HepG2 (cell line): Measurements from ENCODE around the gene CLCA4. TPM values are rescaled to one million over a fixed set of nuclear protein-coding genes. Genes with fewer than 3 reads are reported as not detected.

ENCODE experiments used
- ATAC-seq: fragments of 200-7000 bp; cut with Tn5 transposase; 3 replicates; pipeline ENCODE4 v1.9.1; 2020; ENCODE audit warnings: mild to moderate bottlenecking, moderate library complexity
- BruUV-seq: library from RNA; stranded (reverse); fragments of 400-500 nt; replicated peaks from 2 replicates; lab custom pipeline; 2021; lab: Mats Ljungman, UMichigan
- CTCF ChIA-PET: fragments of 300-600 bp; formaldehyde crosslinking; extraction: SDS; loops from one replicate; lab custom pipeline; 2021; ENCODE audit warnings: low total read pairs, inconsistent platforms, low intra/inter-chr PET ratio; lab: Yijun Ruan, JAX
- POLR2A ChIA-PET: fragments of 350-600 bp; sonication (Branson Sonifier 250); formaldehyde crosslinking; loops from one replicate; lab custom pipeline; 2020; ENCODE audit warnings: antibody characterized with exemption, inconsistent platforms; lab: Yijun Ruan, JAX
- DNase-seq: peaks from one replicate; pipeline ENCODE4 v3.0.0-alpha.2; 2015; ENCODE audit warnings: low spot score
- FAIRE-seq: peaks from 3 replicates; lab custom pipeline; 2011; peaks lifted over from hg19 to GRCh38; lab: Jason Lieb, UNC
- H2AFZ ChIP-seq: one replicate; pipeline ENCODE4 v1.6.1; 2011; ENCODE audit warnings: low read length, inconsistent platforms
- H3K27ac ChIP-seq: fragments of 300-600 bp; 3 replicates; pipeline ENCODE4 v1.8.0; 2011; ENCODE audit warnings: mixed run types, mild to moderate bottlenecking, mixed read lengths, low read length, inconsistent platforms; ENCODE audit not compliant: insufficient read depth; ENCODE audit errors: extremely low read length
- H3K27me3 ChIP-seq, 2 experiments: fragments of 200-600 bp in 1 of 2; 2 replicates in 1 of 2; 3 replicates in 1 of 2; pipeline versions ENCODE4 v1.6.0 to v1.8.0; 2011; ENCODE audit warnings: low read length in 2 of 2, mild to moderate bottlenecking in 2 of 2, moderate library complexity in 2 of 2, inconsistent platforms in 1 of 2; ENCODE audit not compliant: insufficient read depth in 2 of 2, control insufficient read depth in 1 of 2
- H3K36me3 ChIP-seq, 2 experiments: fragments of 200-600 bp in 1 of 2; replicated peaks in 1 of 2; 2 replicates in 1 of 2; 3 replicates in 1 of 2; pipeline versions ENCODE4 v1.5.1 to v1.8.0; 2011; ENCODE audit warnings: low read length in 2 of 2, inconsistent platforms in 1 of 2; ENCODE audit not compliant: insufficient read depth in 2 of 2, control insufficient read depth in 1 of 2
- H3K4me1 ChIP-seq: 2 replicates; pipeline ENCODE4 v1.5.1; 2012; ENCODE audit warnings: low read length, inconsistent platforms; ENCODE audit not compliant: insufficient read depth
- H3K4me2 ChIP-seq: 2 replicates; pipeline ENCODE4 v1.6.0; 2011; ENCODE audit warnings: low read depth, low read length, inconsistent platforms
- H3K4me3 ChIP-seq, 3 experiments: fragments of 200-600 bp in 1 of 3; sonication (generic), shearing (Covaris generic) in 1 of 3; replicated peaks in 1 of 3; 2 replicates each; pipeline ENCODE4 v1.5.1; 2011 to 2016; ENCODE audit warnings: low read length in 3 of 3, inconsistent platforms in 2 of 3, low read depth in 2 of 3, mild to moderate bottlenecking in 2 of 3, control low read depth in 1 of 3, mixed read lengths in 1 of 3; ENCODE audit not compliant: insufficient read depth in 1 of 3
- H3K79me2 ChIP-seq: one replicate; pipeline ENCODE4 v1.6.1; 2011; ENCODE audit warnings: low read length, inconsistent platforms; ENCODE audit not compliant: insufficient read depth
- H3K9ac ChIP-seq: 2 replicates; pipeline ENCODE4 v1.6.0; 2011; ENCODE audit warnings: mild to moderate bottlenecking, low read depth, low read length, inconsistent platforms; ENCODE audit not compliant: insufficient read depth
- H3K9me3 ChIP-seq: 2 replicates; pipeline ENCODE4 v1.5.1; 2012; ENCODE audit warnings: mild to moderate bottlenecking, low read length
- H4K20me1 ChIP-seq: 2 replicates; pipeline ENCODE4 v1.6.0; 2011; ENCODE audit warnings: inconsistent platforms, mild to moderate bottlenecking, low read length, moderate library complexity; ENCODE audit not compliant: insufficient read depth
- AHR ChIP-seq: IDR thresholded peaks from 2 replicates; pipeline ENCODE4 v1.6.1; 2018; ENCODE audit warnings: missing genetic modification reagents, missing compliant biosample characterization
- ESRRA ChIP-seq: sonication (generic); formaldehyde crosslinking; IDR thresholded peaks from 2 replicates; pipeline ENCODE4 v1.5.1; 2020; ENCODE audit warnings: mild to moderate bottlenecking, low read depth, missing genetic modification reagents
- HMG20A ChIP-seq: IDR thresholded peaks from 2 replicates; pipeline ENCODE4 v1.6.1; 2016; ENCODE audit warnings: borderline replicate concordance
- RBM22 ChIP-seq: fragments of 200-400 bp; formaldehyde crosslinking; optimal IDR thresholded peaks from 2 replicates; pipeline ENCODE3; 2017; ENCODE audit warnings: mild to moderate bottlenecking, low read length, moderate library complexity
- SRSF1 ChIP-seq: fragments of 200-400 bp; formaldehyde crosslinking; optimal IDR thresholded peaks from 2 replicates; pipeline ENCODE3; 2017; ENCODE audit warnings: mild to moderate bottlenecking, low read depth, low read length, moderate library complexity
- ZFAT ChIP-seq: sonication (generic); formaldehyde crosslinking; conservative IDR thresholded peaks from 2 replicates; pipeline ENCODE4 v1.8.1; 2023; ENCODE audit warnings: missing genetic modification reagents, inconsistent platforms
- ZNF235 ChIP-seq: sonication (generic); formaldehyde crosslinking; IDR thresholded peaks from 2 replicates; pipeline ENCODE4 v1.8.1; 2023; ENCODE audit warnings: mild to moderate bottlenecking, missing genetic modification reagents, borderline replicate concordance
- ZNF7 ChIP-seq: IDR thresholded peaks from 2 replicates; pipeline ENCODE4 v1.6.1; 2016; ENCODE audit warnings: missing biosample characterization, missing genetic modification reagents
- WGBS: methylation state at CpG from one replicate; pipeline ENCODE4 v1.1.6; 2017; ENCODE audit warnings: low lambda C conversion rate; 5-methylcytosine and 5-hydroxymethylcytosine counted together
- in situ Hi-C: cut with HindIII; loops from 2 replicates; pipeline ENCODE4 v1.10.0; 2017; ENCODE audit warnings: low pct_unique_long_range_greater_than_20kb; ENCODE audit not compliant: extremely low pct_ligation_motif_present
- intact Hi-C: fragments of 100-400 bp; cut with micrococcal nuclease; formaldehyde crosslinking; loops from one replicate; pipeline ENCODE4 v1.10.0; 2022; ENCODE audit not compliant: unreplicated experiment
- polyA plus RNA-seq, 8 experiments: library from polyadenylated mRNA; depleted of rRNA in 3 of 8; stranded (reverse) in 7 of 8; unstranded in 1 of 8; fragments of >200 nt; fragmentation: Illumina TruSeq in 4 of 8; extraction: Trizol in 4 of 8; gene quantifications; 2 replicates each; pipeline versions ENCODE4 v1.2.1 to v1.2.3, GENCODE V29; 2011 to 2016; ENCODE audit warnings: low read depth in 4 of 8, missing spikeins in 1 of 8, mixed read lengths in 1 of 8; ENCODE audit not compliant: insufficient read depth in 1 of 8
- total RNA-seq, 5 experiments: library from RNA; depleted of rRNA; stranded (reverse); fragments of >200 nt; fragmentation: Illumina TruSeq; extraction: Trizol; gene quantifications; 2 replicates each; pipeline ENCODE4 v1.2.3, GENCODE V29; 2016; ENCODE audit warnings: low read depth in 1 of 5
- TF ChIP-seq, protein P1 (sequence below): sonication (generic); formaldehyde crosslinking; IDR thresholded peaks from 2 replicates; pipeline ENCODE4 v1.9.0; 2021; ENCODE audit warnings: missing genetic modification reagents, borderline replicate concordance
- TF ChIP-seq, protein P2 (sequence below): sonication (generic); formaldehyde crosslinking; IDR thresholded peaks from 2 replicates; pipeline ENCODE4 v1.5.1; 2020; ENCODE audit warnings: missing genetic modification reagents, mild to moderate bottlenecking, borderline replicate concordance

The CLCA4 gene
- total and polyA plus RNA-seq, 2 of the 13 experiments (the other 11 are each of a cell fraction or from before 2014, with no cell fraction given) = not detected

DNA sequence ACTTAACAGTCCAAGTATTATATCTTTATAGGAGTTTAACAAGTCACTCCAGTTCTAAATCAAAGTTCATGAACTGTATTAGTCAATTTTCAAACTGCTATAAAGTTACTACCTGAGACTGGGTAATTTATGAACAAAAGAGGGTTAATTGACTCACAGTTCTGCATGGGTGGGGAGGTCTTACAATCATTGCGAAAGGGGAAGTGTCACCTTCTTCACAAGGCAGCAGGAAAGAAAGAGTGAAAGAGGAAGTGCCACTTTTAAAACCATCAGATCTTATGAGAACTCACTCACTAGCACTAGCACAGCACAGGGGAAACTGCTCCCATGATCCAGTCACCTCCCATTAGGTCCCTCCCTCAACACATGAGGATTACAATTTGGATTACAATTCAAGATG lies 70.0 kb downstream of the CLCA4 start:
- intact Hi-C loops = no loop called here
- no peak for DNase-seq

DNA sequence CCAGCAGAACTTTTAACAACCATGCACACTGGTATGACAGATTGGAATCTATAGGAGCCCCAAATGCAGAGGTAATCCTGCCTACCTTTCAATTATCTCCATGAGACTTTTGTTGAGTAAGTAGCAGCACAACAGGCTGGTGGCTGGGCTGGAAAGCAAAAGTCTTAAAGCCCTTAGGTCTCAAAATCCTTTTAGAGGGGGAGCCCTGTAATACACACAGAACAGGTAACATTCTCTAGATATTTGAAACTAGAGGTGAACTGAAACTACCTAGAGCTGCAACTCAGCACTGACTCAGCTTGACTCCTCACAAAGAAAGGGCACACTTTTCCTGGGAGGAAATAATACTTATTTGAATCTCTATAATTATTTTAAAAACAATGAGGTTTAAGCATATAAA lies 71.5 kb downstream of the CLCA4 start:
- no peak overlapping the region for H2AFZ ChIP-seq
- no peak for ATAC-seq
- FAIRE-seq = no peak
- no peak for DNase-seq
- H3K27ac ChIP-seq = no peak overlapping the region
- in situ Hi-C loops = no loop called here
- intact Hi-C loops = no loop called here
- no peak overlapping the region for H3K4me3 ChIP-seq
- ChIA-PET CTCF (no interaction called here), POLR2A (no interaction called here)
- H3K36me3 ChIP-seq = no peaks in the 10 kb centered on the region
- H4K20me1 ChIP-seq = no peaks in the 10 kb centered on the region
- peaks cover 11% of the 10 kb centered on the region; the same call in 1 of the 2 replicates for H3K9me3 ChIP-seq
- TF ChIP-seq, protein P1, sequence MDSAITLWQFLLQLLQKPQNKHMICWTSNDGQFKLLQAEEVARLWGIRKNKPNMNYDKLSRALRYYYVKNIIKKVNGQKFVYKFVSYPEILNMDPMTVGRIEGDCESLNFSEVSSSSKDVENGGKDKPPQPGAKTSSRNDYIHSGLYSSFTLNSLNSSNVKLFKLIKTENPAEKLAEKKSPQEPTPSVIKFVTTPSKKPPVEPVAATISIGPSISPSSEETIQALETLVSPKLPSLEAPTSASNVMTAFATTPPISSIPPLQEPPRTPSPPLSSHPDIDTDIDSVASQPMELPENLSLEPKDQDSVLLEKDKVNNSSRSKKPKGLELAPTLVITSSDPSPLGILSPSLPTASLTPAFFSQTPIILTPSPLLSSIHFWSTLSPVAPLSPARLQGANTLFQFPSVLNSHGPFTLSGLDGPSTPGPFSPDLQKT = no peak
- TF ChIP-seq ZNF235 (no peak), ESRRA (CRISPR knock-in tag) (no peak), RBM22 (no peak), AHR (CRISPR knock-in tag) (no peak)
- TF ChIP-seq, protein P2, sequence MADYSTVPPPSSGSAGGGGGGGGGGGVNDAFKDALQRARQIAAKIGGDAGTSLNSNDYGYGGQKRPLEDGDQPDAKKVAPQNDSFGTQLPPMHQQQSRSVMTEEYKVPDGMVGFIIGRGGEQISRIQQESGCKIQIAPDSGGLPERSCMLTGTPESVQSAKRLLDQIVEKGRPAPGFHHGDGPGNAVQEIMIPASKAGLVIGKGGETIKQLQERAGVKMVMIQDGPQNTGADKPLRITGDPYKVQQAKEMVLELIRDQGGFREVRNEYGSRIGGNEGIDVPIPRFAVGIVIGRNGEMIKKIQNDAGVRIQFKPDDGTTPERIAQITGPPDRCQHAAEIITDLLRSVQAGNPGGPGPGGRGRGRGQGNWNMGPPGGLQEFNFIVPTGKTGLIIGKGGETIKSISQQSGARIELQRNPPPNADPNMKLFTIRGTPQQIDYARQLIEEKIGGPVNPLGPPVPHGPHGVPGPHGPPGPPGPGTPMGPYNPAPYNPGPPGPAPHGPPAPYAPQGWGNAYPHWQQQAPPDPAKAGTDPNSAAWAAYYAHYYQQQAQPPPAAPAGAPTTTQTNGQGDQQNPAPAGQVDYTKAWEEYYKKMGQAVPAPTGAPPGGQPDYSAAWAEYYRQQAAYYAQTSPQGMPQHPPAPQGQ (CRISPR knock-in tag) = no peak
- no peak overlapping the region for H3K4me2 ChIP-seq
- H3K9ac ChIP-seq = no peak overlapping the region
- no peaks in the 10 kb centered on the region for H3K4me1 ChIP-seq
- no peaks in the 10 kb centered on the region for H3K27me3 ChIP-seq
- no peaks in the 10 kb centered on the region for H3K79me2 ChIP-seq
- no TSS peak for BruUV-seq

More for the DNA sequence above, 70.0 kb downstream of the CLCA4 start:
- H2AFZ ChIP-seq = no peak overlapping the region
- no peak overlapping the region for H3K4me2 ChIP-seq
- BruUV-seq = no TSS peak
- H3K9ac ChIP-seq = no peak overlapping the region
- no peaks in the 10 kb centered on the region for H3K36me3 ChIP-seq
- in situ Hi-C loops = no loop called here
- no peaks in the 10 kb centered on the region for H3K79me2 ChIP-seq
- H3K9me3 ChIP-seq = peaks cover 11% of the 10 kb centered on the region; the same call in 1 of the 2 replicates
- TF ChIP-seq SRSF1 (no peak), ZFAT (CRISPR knock-in tag) (no peak), ZNF7 (CRISPR knock-in tag) (no peak), HMG20A (CRISPR knock-in tag) (no peak)
- H3K27me3 ChIP-seq = no peaks in the 10 kb centered on the region
- H3K4me1 ChIP-seq = no peaks in the 10 kb centered on the region
- no peaks in the 10 kb centered on the region for H4K20me1 ChIP-seq
- FAIRE-seq (no peak), ATAC-seq (no peak)
- CTCF ChIA-PET = no interaction called here
- WGBS = 23% methylated on average over 1 of the region's 1 CpG
- H3K4me3 ChIP-seq = no peak overlapping the region
- POLR2A ChIA-PET = no interaction called here
- H3K27ac ChIP-seq = no peak overlapping the region
